Neural cell (in vitro differentiated cells): ENCODE data around the gene PARVA. TPM values are rescaled to one million over a fixed set of nuclear protein-coding genes. Genes with fewer than 3 reads are reported as not detected.

Experiments
- H2AFZ ChIP-seq: fragments of 200-600, 300-800 bp; sonication (generic), shearing (Covaris generic); 2 replicates; pipeline ENCODE4 v1.6.0; 2014; ENCODE audit warnings: low read depth, mild to moderate bottlenecking, antibody characterized with exemption, low read length, moderate library complexity
- H3F3A ChIP-seq: fragments of 200-600 bp; shearing (Covaris generic); 2 replicates; pipeline ENCODE4 v1.6.1; 2016; ENCODE audit warnings: mild to moderate bottlenecking, moderate library complexity, mixed read lengths, antibody characterized with exemption, low read length; ENCODE audit not compliant: insufficient read depth, poor library complexity, severe bottlenecking
- H3K27ac ChIP-seq: fragments of 200-600, 300-800 bp; sonication (generic), shearing (Covaris generic); 2 replicates; pipeline ENCODE4 v1.5.1; 2014; ENCODE audit warnings: mild to moderate bottlenecking, low read length, moderate library complexity
- H3K27me3 ChIP-seq: fragments of 300-800, 200-600 bp; sonication (generic), shearing (Covaris generic); 2 replicates; pipeline ENCODE4 v1.6.0; 2014; ENCODE audit warnings: mild to moderate bottlenecking, low read depth, low read length, moderate library complexity; ENCODE audit not compliant: insufficient read depth
- H3K36me3 ChIP-seq: fragments of 300-800, 200-600 bp; sonication (generic), shearing (Covaris generic); 2 replicates; pipeline ENCODE4 v1.5.1; 2014; ENCODE audit warnings: mild to moderate bottlenecking, antibody characterized with exemption, low read length, moderate library complexity; ENCODE audit not compliant: insufficient read depth
- H3K4me2 ChIP-seq: fragments of 300-800, 200-600 bp; sonication (generic), shearing (Covaris generic); 2 replicates; pipeline ENCODE4 v1.6.0; 2014; ENCODE audit warnings: mild to moderate bottlenecking, low read length
- H3K4me3 ChIP-seq: fragments of 300-800, 200-600 bp; sonication (generic), shearing (Covaris generic); 2 replicates; pipeline ENCODE4 v1.5.1; 2014; ENCODE audit warnings: mild to moderate bottlenecking, low read length, moderate library complexity
- H3K79me2 ChIP-seq: fragments of 200-600 bp; shearing (Covaris generic); replicated peaks from 2 replicates; pipeline ENCODE4 v1.6.0; 2014; ENCODE audit warnings: mild to moderate bottlenecking, low read length, moderate library complexity; ENCODE audit not compliant: insufficient read depth
- H3K9ac ChIP-seq: fragments of 300-800, 200-600 bp; sonication (generic), shearing (Covaris generic); 2 replicates; pipeline ENCODE4 v1.6.1; 2016; ENCODE audit warnings: mild to moderate bottlenecking, low read length, mixed read lengths
- H3K9me2 ChIP-seq: fragments of 200-600 bp; shearing (Covaris generic); 2 replicates; pipeline ENCODE4 v1.6.1; 2016; ENCODE audit warnings: mild to moderate bottlenecking, low read length, mixed read lengths; ENCODE audit not compliant: insufficient read depth
- H3K9me3 ChIP-seq: fragments of 200-600, 300-800 bp; sonication (generic), shearing (Covaris generic); 2 replicates; pipeline ENCODE4 v1.6.1; 2016; ENCODE audit warnings: mild to moderate bottlenecking, mixed run types, low read length, moderate library complexity, mixed read lengths
- H4K20me1 ChIP-seq: fragments of 200-600 bp; shearing (Covaris generic); 2 replicates; pipeline ENCODE4 v1.6.1; 2016; ENCODE audit warnings: mild to moderate bottlenecking, mixed run types; ENCODE audit not compliant: insufficient read depth
- CTCF ChIP-seq: fragments of 450-650 bp; IDR thresholded peaks from 2 replicates; pipeline ENCODE4 v1.5.1; 2014; ENCODE audit warnings: antibody characterized with exemption, mild to moderate bottlenecking, moderate library complexity; ENCODE audit not compliant: poor library complexity, severe bottlenecking
- EP300 ChIP-seq: fragments of 450-650 bp; conservative IDR thresholded peaks from 2 replicates; pipeline ENCODE4 v1.6.1; 2014; ENCODE audit warnings: antibody characterized with exemption, mild to moderate bottlenecking, moderate library complexity; ENCODE audit not compliant: poor library complexity, severe bottlenecking
- EZH2 ChIP-seq: fragments of 200-600, 300-800 bp; shearing (Covaris generic), sonication (generic); IDR thresholded peaks from 2 replicates; pipeline ENCODE4 v1.6.1; 2014; ENCODE audit warnings: antibody characterized with exemption, low read length, borderline replicate concordance, mild to moderate bottlenecking; ENCODE audit not compliant: insufficient read depth, poor library complexity, severe bottlenecking
- MXI1 ChIP-seq: fragments of 450-650 bp; conservative IDR thresholded peaks from 2 replicates; pipeline ENCODE4 v1.6.1; 2014; ENCODE audit warnings: antibody characterized with exemption, mild to moderate bottlenecking; ENCODE audit not compliant: poor library complexity, severe bottlenecking
- POLR2AphosphoS5 ChIP-seq: IDR thresholded peaks from 2 replicates; pipeline ENCODE4 v1.6.1; 2012
- RAD21 ChIP-seq: fragments of 450-650 bp; conservative IDR thresholded peaks from 2 replicates; pipeline ENCODE4 v1.6.1; 2014; ENCODE audit warnings: antibody characterized with exemption, mild to moderate bottlenecking, moderate library complexity
- SMC3 ChIP-seq: fragments of 450-650 bp; conservative IDR thresholded peaks from 2 replicates; pipeline ENCODE4 v1.6.1; 2014; ENCODE audit warnings: antibody characterized with exemption, mild to moderate bottlenecking, moderate library complexity; ENCODE audit not compliant: poor library complexity
- TAF1 ChIP-seq: IDR thresholded peaks from 2 replicates; pipeline ENCODE4 v1.6.1; 2012; ENCODE audit warnings: low read depth
- polyA plus RNA-seq: library from polyadenylated mRNA; depleted of rRNA; stranded (reverse); fragments of >200 nt; gene quantifications from 2 replicates; pipeline ENCODE4 v1.2.3, GENCODE V29; 2014
- TF ChIP-seq, protein P1 (sequence below): IDR thresholded peaks from 2 replicates; pipeline ENCODE4 v1.6.1; 2012; ENCODE audit warnings: borderline replicate concordance

The PARVA gene
- polyA plus RNA-seq, 1 donor from 2014 or later = 0.94 TPM

GRCh38 chr11:12528487-12528886 is 151.1 kb downstream of the PARVA start:
- Histone ChIP-seq H3F3A (no peaks in the 10 kb centered on the region), H3K9me3 (no peaks in the 10 kb centered on the region), H2AFZ (no peak overlapping the region), H3K79me2 (no peaks in the 10 kb centered on the region), H4K20me1 (no peaks in the 10 kb centered on the region), H3K9me2 (no peaks in the 10 kb centered on the region), H3K36me3 (no peaks in the 10 kb centered on the region), H3K9ac (no peak overlapping the region), H3K27me3 (no peaks in the 10 kb centered on the region), H3K4me3 (no peak overlapping the region), H3K4me2 (no peak overlapping the region), H3K27ac (no peak overlapping the region)
- TF ChIP-seq RAD21 = no peak
- no peak for TF ChIP-seq TAF1
- TF ChIP-seq MXI1 = no peak
- TF ChIP-seq, protein P1, sequence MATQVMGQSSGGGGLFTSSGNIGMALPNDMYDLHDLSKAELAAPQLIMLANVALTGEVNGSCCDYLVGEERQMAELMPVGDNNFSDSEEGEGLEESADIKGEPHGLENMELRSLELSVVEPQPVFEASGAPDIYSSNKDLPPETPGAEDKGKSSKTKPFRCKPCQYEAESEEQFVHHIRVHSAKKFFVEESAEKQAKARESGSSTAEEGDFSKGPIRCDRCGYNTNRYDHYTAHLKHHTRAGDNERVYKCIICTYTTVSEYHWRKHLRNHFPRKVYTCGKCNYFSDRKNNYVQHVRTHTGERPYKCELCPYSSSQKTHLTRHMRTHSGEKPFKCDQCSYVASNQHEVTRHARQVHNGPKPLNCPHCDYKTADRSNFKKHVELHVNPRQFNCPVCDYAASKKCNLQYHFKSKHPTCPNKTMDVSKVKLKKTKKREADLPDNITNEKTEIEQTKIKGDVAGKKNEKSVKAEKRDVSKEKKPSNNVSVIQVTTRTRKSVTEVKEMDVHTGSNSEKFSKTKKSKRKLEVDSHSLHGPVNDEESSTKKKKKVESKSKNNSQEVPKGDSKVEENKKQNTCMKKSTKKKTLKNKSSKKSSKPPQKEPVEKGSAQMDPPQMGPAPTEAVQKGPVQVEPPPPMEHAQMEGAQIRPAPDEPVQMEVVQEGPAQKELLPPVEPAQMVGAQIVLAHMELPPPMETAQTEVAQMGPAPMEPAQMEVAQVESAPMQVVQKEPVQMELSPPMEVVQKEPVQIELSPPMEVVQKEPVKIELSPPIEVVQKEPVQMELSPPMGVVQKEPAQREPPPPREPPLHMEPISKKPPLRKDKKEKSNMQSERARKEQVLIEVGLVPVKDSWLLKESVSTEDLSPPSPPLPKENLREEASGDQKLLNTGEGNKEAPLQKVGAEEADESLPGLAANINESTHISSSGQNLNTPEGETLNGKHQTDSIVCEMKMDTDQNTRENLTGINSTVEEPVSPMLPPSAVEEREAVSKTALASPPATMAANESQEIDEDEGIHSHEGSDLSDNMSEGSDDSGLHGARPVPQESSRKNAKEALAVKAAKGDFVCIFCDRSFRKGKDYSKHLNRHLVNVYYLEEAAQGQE = no peak
- TF ChIP-seq POLR2AphosphoS5 = no peak
- no peak for TF ChIP-seq EZH2
- TF ChIP-seq CTCF = no peak
- TF ChIP-seq SMC3 = no peak
- no peak for TF ChIP-seq EP300

- Histone ChIP-seq H3F3A (no peaks in the 10 kb centered on the region), H3K27me3 (no peaks in the 10 kb centered on the region), H4K20me1 (no peaks in the 10 kb centered on the region), H2AFZ (no peak overlapping the region), H3K9me2 (no peaks in the 10 kb centered on the region), H3K4me3 (no peak overlapping the region), H3K9me3 (no peaks in the 10 kb centered on the region), H3K36me3 (no peaks in the 10 kb centered on the region), H3K79me2 (no peaks in the 10 kb centered on the region), H3K9ac (no peak overlapping the region), H3K4me2 (no peak overlapping the region), H3K27ac (no peak overlapping the region)
- no peak for TF ChIP-seq MXI1
- TF ChIP-seq TAF1 = no peak
- TF ChIP-seq SMC3 = no peak
- TF ChIP-seq, protein P1 = no peak
- no peak for TF ChIP-seq EZH2
Measured at GRCh38 chr11:12529041-12529440, 151.7 kb downstream of the PARVA start.
